Loucy (cell line): ENCODE results near the gene CUBN.

Experiments
- H2AFZ ChIP-seq: fragments of 200-600 bp; sonication (generic); 2 replicates; pipeline ENCODE4 v1.6.0; 2016; ENCODE audit warnings: antibody characterized with exemption, mild to moderate bottlenecking, low read length, moderate library complexity
- H3F3A ChIP-seq: fragments of 200-600 bp; 2 replicates; pipeline ENCODE4 v1.6.0; 2016; ENCODE audit warnings: antibody characterized with exemption, low read depth, mild to moderate bottlenecking
- H3K27me3 ChIP-seq: fragments of 200-600 bp; sonication (generic); 2 replicates; pipeline ENCODE4 v1.6.1; 2014; ENCODE audit warnings: low read length, mild to moderate bottlenecking; ENCODE audit not compliant: insufficient read depth, poor library complexity, severe bottlenecking
- H3K36me3 ChIP-seq: fragments of 200-600 bp; sonication (generic); 2 replicates; pipeline ENCODE4 v1.6.1; 2016; ENCODE audit warnings: low read length; ENCODE audit not compliant: insufficient read depth
- H3K4me1 ChIP-seq: fragments of 200-600 bp; sonication (generic); 2 replicates; pipeline ENCODE4 v1.5.1; 2014; ENCODE audit warnings: low read length, mild to moderate bottlenecking; ENCODE audit not compliant: insufficient read depth, poor library complexity, severe bottlenecking
- H3K4me2 ChIP-seq: fragments of 200-600 bp; sonication (generic); 2 replicates; pipeline ENCODE4 v1.6.0; 2014; ENCODE audit warnings: antibody characterized with exemption, low read length, low read depth, mild to moderate bottlenecking; ENCODE audit not compliant: poor library complexity, severe bottlenecking
- H3K4me3 ChIP-seq: fragments of 200-600 bp; sonication (generic); 2 replicates; pipeline ENCODE4 v1.5.1; 2014; ENCODE audit warnings: low read length, mild to moderate bottlenecking, mixed read lengths; ENCODE audit not compliant: poor library complexity, severe bottlenecking
- H3K79me2 ChIP-seq: fragments of 200-600 bp; sonication (generic); 2 replicates; pipeline ENCODE4 v1.6.1; 2014; ENCODE audit warnings: low read length; ENCODE audit not compliant: insufficient read depth
- H3K9ac ChIP-seq: fragments of 200-600 bp; sonication (generic); 2 replicates; pipeline ENCODE4 v1.6.0; 2014; ENCODE audit warnings: mild to moderate bottlenecking, low read depth, low read length, moderate library complexity; ENCODE audit not compliant: poor library complexity, severe bottlenecking
- H3K9me2 ChIP-seq: fragments of 200-600 bp; sonication (generic); replicated peaks from 2 replicates; pipeline ENCODE4 v1.6.1; 2016; ENCODE audit warnings: low read depth, low read length, mixed read lengths
- H3K9me3 ChIP-seq: fragments of 200-600 bp; sonication (generic); 2 replicates; pipeline ENCODE4 v1.6.1; 2014; ENCODE audit warnings: mild to moderate bottlenecking, antibody characterized with exemption, low read length, low read depth; ENCODE audit not compliant: insufficient read depth
- H4K20me1 ChIP-seq: fragments of 200-600 bp; sonication (generic); 2 replicates; pipeline ENCODE4 v1.6.0; 2014; ENCODE audit warnings: antibody characterized with exemption, low read length, mild to moderate bottlenecking; ENCODE audit not compliant: insufficient read depth, poor library complexity, severe bottlenecking
- CTCF ChIP-seq: fragments of 200-600 bp; sonication (generic); conservative IDR thresholded peaks from 2 replicates; pipeline ENCODE4 v1.5.1; 2014; ENCODE audit warnings: mild to moderate bottlenecking, antibody characterized with exemption, low read length
- EZH2phosphoT487 ChIP-seq: fragments of 200-600 bp; IDR thresholded peaks from 2 replicates; pipeline ENCODE4 v1.6.1; 2018; ENCODE audit warnings: antibody characterized with exemption, mild to moderate bottlenecking, moderate library complexity, borderline replicate concordance

CUBN gene

GRCh38 chr10:16930540-16930939 lies 199.1 kb downstream of the CUBN start:
- no peaks in the 10 kb centered on the region for H3F3A ChIP-seq
- no peaks in the 10 kb centered on the region for H3K36me3 ChIP-seq
- TF ChIP-seq CTCF (no peak), EZH2phosphoT487 (no peak)
- H3K27me3 ChIP-seq = no peaks in the 10 kb centered on the region
- no peak overlapping the region for H2AFZ ChIP-seq
- no peaks in the 10 kb centered on the region for H4K20me1 ChIP-seq
- H3K4me2 ChIP-seq = no peak overlapping the region
- no peak overlapping the region for H3K4me3 ChIP-seq
- no peaks in the 10 kb centered on the region for H3K4me1 ChIP-seq
- no peaks in the 10 kb centered on the region for H3K9me3 ChIP-seq
- no peak overlapping the region for H3K9ac ChIP-seq
- H3K9me2 ChIP-seq = no peaks in the 10 kb centered on the region
- no peaks in the 10 kb centered on the region for H3K79me2 ChIP-seq

- Histone ChIP-seq H3K4me2 (no peak overlapping the region), H2AFZ (no peak overlapping the region), H3F3A (no peaks in the 10 kb centered on the region), H3K27me3 (no peaks in the 10 kb centered on the region), H3K4me3 (no peak overlapping the region), H3K9me3 (no peaks in the 10 kb centered on the region), H3K79me2 (no peaks in the 10 kb centered on the region), H3K9ac (no peak overlapping the region), H3K9me2 (no peaks in the 10 kb centered on the region), H3K4me1 (no peaks in the 10 kb centered on the region), H4K20me1 (no peaks in the 10 kb centered on the region), H3K36me3 (no peaks in the 10 kb centered on the region)
- TF ChIP-seq EZH2phosphoT487 (no peak), CTCF (no peak)
Observed at GRCh38 chr10:16929069-16929468, 200.5 kb downstream of the CUBN start.

DNA sequence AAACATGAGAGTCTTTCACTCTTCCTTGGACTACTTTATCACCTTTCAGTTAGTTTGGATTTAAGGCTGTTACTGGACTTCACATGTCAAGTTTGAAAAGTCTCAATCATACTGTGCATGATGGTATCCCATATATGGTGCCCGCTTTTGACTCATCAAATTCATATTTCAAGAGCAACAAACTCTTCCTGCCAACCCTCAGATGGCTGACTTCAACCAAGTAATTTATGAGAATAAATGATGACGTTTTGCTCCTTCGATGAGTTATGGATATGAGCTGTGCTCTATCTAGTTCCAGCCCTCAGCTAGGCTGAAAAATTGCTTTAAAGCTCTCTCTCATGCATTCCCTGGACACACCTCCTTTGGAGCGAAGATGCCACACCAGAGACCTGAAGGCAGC lies 202.1 kb downstream of the CUBN start:
- no peaks in the 10 kb centered on the region for H3K79me2 ChIP-seq
- no peak overlapping the region for H3K9ac ChIP-seq
- H4K20me1 ChIP-seq = no peaks in the 10 kb centered on the region
- no peaks in the 10 kb centered on the region for H3K4me1 ChIP-seq
- no peaks in the 10 kb centered on the region for H3K9me3 ChIP-seq
- H3F3A ChIP-seq = no peaks in the 10 kb centered on the region
- H3K36me3 ChIP-seq = no peaks in the 10 kb centered on the region
- no peak overlapping the region for H2AFZ ChIP-seq
- TF ChIP-seq CTCF (no peak), EZH2phosphoT487 (no peak)
- H3K9me2 ChIP-seq = no peaks in the 10 kb centered on the region
- no peak overlapping the region for H3K4me2 ChIP-seq
- no peak overlapping the region for H3K4me3 ChIP-seq
- H3K27me3 ChIP-seq = no peaks in the 10 kb centered on the region
